GM18519 (cell line): ENCODE results near the gene RAD51B.

Source experiments
- ATAC-seq: cut with Tn5 transposase; IDR thresholded peaks from one replicate; pipeline ENCODE4 v1.9.1; 2021; ENCODE audit warnings: mild to moderate bottlenecking, moderate library complexity; ENCODE audit not compliant: unreplicated experiment, low FRiP score

Gene RAD51B

DNA sequence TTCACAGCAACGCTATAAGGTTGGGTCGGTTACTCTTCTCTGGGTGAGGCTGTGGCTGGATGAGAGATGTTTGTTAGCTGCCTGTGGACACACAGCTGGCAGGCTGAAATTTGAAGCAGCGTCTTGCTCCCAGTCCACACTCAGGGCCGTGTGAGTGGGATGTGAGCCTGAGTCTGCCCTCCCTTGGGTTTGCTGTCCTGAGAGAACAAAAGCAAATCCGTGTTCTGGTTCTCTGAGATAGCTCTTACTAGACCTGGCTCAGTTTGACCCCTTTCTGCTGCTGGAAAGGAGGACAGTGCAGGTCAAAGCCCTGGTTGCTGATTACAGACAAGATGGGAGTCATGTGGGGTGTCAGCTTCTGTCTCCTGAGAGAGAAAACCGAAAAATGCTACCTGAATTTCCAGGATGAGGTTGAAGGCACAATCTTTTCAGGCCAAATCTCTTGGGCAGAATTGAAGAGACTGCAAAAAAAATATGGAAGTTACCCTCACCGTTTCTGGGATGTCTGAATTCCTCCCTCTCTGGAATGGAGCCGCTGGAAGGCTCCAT, 702.5 kb downstream of the RAD51B start:
- ATAC-seq = no peak

DNA sequence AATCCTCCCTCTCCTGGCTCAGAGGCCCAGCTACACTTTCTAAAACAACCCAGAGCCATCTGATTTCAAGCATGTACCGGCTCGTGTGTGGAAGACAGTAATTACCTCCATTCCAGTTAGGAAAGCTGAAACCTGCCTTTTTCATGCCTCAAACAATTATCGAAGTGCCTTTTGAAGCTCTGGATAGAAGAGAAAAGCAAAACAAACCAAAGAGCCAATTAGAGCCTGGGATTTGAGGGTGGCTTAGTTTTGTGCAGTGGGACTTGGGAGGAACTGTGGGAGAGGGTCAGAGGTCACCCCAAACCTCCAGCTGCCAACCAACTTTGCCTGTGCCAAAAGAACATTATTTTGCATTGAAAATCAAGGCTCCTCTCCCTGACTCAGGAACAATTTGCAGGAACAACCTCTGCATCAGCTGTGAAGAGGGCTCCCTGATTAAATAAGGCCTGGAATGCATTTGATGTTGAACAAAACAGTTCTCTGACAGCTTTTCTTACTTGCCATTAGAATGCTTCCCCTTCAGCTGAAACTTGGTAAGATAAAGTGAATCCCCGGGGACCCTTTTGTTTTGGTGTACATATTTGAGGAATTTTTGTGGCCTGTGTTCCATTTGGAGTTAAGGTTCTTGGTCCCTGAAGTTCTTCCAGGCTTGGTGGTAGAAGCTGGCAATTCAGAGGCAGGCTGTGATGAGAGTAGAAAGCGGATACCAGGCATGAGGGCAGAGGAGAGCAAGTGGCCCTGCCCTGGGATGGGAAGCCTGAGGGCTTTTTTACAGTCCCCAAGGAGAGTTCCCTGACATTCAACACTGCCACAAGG, 703.1 kb downstream of the RAD51B start:
- no peak for ATAC-seq

GRCh38 chr14:68523326-68523610, 703.7 kb downstream of the RAD51B start:
- ATAC-seq = no peak

GRCh38 chr14:68523989-68524725, 704.6 kb downstream of the RAD51B start:
- no peak for ATAC-seq

DNA sequence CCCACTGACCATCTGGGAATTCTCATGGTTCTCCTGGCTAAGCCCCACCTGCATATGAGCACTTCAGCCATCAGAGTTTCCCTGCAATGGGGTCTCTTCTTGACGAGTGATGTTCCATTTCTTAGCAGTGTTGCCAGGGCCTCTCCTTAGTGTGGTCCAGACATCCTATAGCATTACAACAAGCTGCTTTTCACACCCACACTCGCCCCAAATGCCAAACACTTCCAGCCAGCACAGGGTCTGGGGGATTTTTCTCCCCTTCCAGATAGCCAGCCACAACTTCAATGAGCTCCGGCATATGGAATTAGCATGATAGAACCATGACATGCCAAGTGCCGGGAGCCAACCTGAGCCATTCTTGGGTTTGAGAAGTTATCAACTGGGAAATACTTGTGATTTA, 705.9 kb downstream of the RAD51B start:
- no peak for ATAC-seq

GRCh38 chr14:68526512-68527091, 707.0 kb downstream of the RAD51B start:
- no peak for ATAC-seq

DNA sequence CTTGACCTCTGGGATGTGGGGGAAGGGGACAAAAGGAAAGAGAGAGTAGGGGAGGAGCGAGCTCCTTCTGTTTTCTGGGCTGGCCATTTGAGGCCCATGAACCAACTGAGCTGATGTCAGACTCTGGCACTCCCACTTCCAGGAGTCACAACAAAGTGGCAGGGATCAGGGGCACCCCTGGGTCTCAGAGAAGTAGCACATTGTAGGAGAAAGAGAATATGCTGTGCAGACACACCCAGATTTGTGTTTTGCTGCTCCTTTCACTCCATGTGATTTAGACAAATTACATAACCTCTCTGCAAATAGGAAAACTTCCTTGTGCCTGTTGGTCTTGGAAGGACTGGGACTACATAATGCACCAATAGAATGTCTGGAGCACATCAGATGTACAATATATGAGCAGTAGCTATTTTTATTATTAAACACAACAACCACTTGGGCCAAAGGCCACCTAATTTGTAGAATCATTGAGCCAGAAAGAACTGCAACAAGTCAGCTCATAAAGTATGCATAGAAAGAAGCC, 707.8 kb downstream of the RAD51B start:
- ATAC-seq = no peak

GRCh38 chr14:68528040-68528687, 708.6 kb downstream of the RAD51B start:
- ATAC-seq = no peak

GRCh38 chr14:68530443-68530842, 710.9 kb downstream of the RAD51B start:
- ATAC-seq = no peak

DNA sequence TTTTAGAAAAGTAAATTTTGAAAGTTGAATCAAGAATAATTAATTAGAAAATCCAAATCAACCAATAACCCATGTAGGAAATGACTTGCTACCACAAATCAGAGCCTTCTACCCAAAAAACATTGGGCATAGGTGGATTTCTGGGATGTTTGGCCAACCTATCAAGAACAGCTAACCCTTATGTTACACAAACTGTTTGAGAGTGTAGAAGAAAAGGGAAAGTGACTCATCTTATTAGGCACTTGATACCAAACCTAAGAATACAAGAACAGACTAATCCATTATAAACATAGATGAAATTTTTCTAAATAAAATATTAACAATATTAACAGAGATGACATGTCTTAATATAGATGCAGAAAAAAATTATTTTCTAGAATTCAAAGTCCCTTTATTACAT, 712.9 kb downstream of the RAD51B start:
- no peak for ATAC-seq

DNA sequence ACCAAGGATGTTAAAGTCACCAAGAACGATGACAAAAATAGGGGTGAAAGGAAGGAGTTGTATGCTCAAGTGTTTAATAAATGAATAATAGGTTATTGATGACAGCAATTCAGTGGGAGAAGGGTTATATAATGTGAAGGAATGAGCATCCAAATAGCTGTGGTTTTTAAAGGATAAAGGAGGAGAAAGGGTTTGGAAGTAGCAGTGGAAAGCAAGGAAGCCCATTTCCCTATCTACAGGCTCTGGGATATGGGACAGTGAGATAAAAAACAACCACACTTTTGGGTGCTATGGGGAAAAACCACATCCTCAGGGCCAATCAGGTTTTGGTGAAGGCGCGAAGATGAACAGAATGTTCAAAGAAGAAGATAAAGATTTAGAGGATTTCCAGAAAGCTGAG, 714.7 kb downstream of the RAD51B start:
- no peak for ATAC-seq

DNA sequence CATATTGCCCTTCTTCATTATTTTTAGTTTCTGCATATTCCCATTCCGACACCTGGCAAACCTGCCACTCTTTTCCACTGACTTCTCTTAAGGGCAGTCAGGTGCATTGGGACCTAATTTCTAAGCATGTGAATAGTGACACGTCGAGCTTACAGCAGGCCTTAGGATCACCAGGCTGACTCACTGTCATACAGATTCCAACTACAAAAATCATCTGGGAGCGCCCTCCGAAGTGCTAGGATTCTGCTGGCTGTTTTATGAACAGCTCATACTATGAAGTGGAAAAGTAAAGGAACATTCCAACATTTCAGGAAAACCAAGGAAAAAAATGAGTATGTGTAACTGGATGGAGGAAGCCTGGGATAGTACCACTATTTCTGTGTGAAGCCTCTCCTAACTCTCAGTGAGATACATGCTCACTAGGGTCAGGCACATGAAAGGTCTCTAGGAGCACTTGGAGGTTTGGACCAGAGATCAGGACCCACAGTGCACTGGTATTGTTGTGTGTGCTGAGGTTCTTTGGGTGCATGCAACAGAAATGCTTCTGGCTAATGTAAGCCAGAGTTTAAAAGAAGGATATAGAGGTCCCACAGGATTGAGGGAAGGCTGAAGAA, 715.9 kb downstream of the RAD51B start:
- no peak for ATAC-seq

DNA sequence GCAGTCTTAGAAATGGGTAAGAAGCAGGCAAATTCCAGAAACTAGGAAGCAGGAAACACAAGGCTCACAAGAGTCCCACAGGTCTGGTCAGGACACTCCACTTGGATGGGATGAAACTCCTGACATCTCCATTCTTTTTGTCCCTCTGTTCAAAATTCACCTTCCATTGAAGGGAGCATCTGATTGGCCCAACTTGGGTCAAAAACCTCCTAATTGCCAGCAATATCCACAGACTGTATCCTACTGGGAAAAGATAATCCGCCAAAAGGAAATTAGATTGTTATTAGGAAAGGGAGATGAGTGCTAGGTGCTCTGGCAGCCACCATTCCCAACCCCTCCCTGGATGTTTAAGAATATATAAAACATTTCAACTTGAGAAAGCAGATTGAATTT, 716.4 kb downstream of the RAD51B start:
- ATAC-seq = no peak

GRCh38 chr14:68538639-68539038, 719.1 kb downstream of the RAD51B start:
- ATAC-seq = no peak

DNA sequence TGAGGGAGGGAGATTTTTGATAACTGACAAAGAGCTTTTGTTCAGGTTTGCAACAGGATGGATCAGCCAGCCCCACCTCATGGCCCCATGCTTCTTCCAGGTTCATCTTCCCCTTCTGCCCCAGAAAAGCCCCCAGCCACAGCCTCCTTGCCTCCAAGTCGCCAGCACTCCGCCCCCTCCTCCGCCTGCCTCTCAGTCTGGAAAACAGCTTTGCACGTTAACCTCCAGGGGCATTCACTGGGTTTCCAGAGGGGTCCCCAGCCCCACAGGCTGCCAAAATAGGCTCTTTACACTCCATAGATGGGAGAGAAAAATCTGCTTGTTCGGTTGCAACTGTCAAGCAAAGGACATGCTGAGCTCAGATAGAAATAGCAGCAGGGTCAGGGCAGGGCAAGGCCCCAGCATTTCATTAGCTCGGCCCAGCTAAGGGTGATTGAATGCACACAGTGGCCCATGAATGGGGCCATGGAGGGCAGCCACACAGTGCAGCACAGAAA, 719.7 kb downstream of the RAD51B start:
- ATAC-seq = no peak

GRCh38 chr14:68539789-68540188, 720.2 kb downstream of the RAD51B start:
- ATAC-seq = no peak

DNA sequence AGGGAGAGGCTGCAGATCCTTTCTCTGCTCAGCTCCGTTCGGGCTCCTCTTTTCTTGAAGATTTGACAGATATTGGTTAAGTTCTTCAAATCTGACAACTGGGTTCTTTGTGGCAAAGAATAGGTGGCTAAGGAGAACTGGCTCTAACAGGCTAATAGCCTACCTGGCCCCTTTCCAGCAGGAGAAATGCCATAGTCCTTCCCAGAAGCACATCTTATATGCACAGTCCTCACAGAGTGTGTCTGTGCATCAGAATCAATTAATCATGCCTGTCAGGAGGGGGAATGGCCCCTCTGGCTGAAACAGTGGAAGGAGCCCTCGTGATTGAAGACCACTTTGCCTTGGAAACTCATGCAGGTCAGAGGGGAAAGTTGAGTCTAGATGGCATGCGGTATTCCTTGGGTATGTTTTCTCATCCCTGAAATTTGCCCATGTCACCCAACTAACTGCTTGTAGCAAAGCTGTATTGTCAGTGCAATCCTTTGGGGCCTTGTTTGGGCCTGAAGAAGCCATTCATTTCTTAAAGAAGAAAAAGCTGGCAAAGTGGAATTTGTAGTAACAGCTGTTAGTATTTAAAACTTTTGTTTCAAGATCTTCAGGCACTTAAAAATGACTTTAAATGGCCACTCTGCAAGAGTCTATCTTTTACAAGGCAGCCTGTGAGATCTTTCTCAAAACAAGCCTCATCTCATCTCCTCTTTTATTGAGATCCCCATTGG, 721.8 kb downstream of the RAD51B start:
- no peak for ATAC-seq

DNA sequence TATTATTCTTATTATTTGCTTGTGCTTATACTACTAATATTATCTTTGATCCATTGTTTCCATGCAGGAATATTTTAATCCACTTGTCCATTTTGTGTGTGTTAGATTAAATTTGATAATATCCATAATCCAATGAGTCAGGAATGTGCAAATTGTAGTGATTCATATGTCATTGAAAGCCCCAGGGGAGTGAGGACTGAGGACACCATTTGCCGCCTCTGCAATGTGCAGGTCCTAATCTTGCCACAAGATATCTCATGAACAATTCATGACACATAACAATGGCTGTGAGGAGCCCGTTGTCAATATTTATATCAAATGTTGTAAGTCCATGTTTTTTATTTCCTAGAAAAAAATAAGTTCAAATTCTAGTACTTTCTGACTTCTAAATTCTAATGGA, 722.8 kb downstream of the RAD51B start:
- ATAC-seq = no peak

- no peak for ATAC-seq
These were observed 723.9 kb downstream of the RAD51B start for GRCh38 chr14:68543516-68543915.
